Neural crest cell (in vitro differentiated cells): ENCODE data around the gene UBXN10. TPM values are rescaled to one million over a fixed set of nuclear protein-coding genes. Genes with fewer than 3 reads are reported as not detected.

Experiments
- DNase-seq: peaks from one replicate; pipeline ENCODE4 v3.0.0; 2021; ENCODE audit warnings: low read depth, mixed read lengths, low spot score
- H3K27ac Mint-ChIP-seq: one replicate; pipeline ENCODE4 v1.8.0; 2021; ENCODE audit warnings: mild to moderate bottlenecking, mixed read lengths; ENCODE audit not compliant: unreplicated experiment
- H3K27me3 Mint-ChIP-seq: 2 replicates; pipeline ENCODE4 v1.8.0; 2021; ENCODE audit warnings: low read depth, mild to moderate bottlenecking, mixed read lengths
- H3K36me3 Mint-ChIP-seq: 2 replicates; pipeline ENCODE4 v1.8.0; 2021; ENCODE audit warnings: low read depth, mild to moderate bottlenecking, mixed read lengths
- H3K4me1 Mint-ChIP-seq: 2 replicates; pipeline ENCODE4 v1.8.0; 2021; ENCODE audit warnings: mixed read lengths
- H3K4me3 Mint-ChIP-seq: one replicate; pipeline ENCODE4 v1.8.0; 2021; ENCODE audit warnings: mild to moderate bottlenecking, mixed read lengths
- H3K9me3 Mint-ChIP-seq: 2 replicates; pipeline ENCODE4 v1.8.0; 2021; ENCODE audit warnings: mixed read lengths
- CTCF ChIP-seq: fragments of 200-600 bp; sonication (generic); conservative IDR thresholded peaks from 2 replicates; pipeline ENCODE4 v1.5.0; 2021; ENCODE audit warnings: antibody characterized with exemption, mild to moderate bottlenecking
- total RNA-seq: library from RNA; stranded (reverse); gene quantifications from 2 replicates; pipeline ENCODE4 v1.2.1, GENCODE V29; 2021

The UBXN10 gene
- total RNA-seq, 1 donor from 2014 or later: 1.4 TPM

GRCh38 chr1:20187103-20187812, 1.4 kb downstream of the UBXN10 start:
- Mint-ChIP-seq H3K27ac (peak overlapping the region; percentile 22), H3K36me3 (no peaks in the 10 kb centered on the region), H3K9me3 (no peaks in the 10 kb centered on the region), H3K4me1 (peaks cover 12% of the 10 kb centered on the region), H3K27me3 (peaks cover 27% of the 10 kb centered on the region), H3K4me3 (peak overlapping the region; percentile 86)
- no peak for DNase-seq
- TF ChIP-seq CTCF: no peak

- DNase-seq: no peak
- no peak overlapping the region for H3K27ac Mint-ChIP-seq
- H3K4me1 Mint-ChIP-seq: peaks cover 12% of the 10 kb centered on the region
- TF ChIP-seq CTCF: no peak
- H3K4me3 Mint-ChIP-seq: no peak overlapping the region
- no peaks in the 10 kb centered on the region for H3K36me3 Mint-ChIP-seq
- no peaks in the 10 kb centered on the region for H3K9me3 Mint-ChIP-seq
- H3K27me3 Mint-ChIP-seq: peaks cover 27% of the 10 kb centered on the region
Measured at GRCh38 chr1:20187813-20188454, 2.0 kb downstream of the UBXN10 start.

GRCh38 chr1:20188455-20188817, 2.5 kb downstream of the UBXN10 start:
- no peak for DNase-seq
- H3K4me3 Mint-ChIP-seq: no peak overlapping the region
- no peaks in the 10 kb centered on the region for H3K9me3 Mint-ChIP-seq
- no peak for TF ChIP-seq CTCF
- H3K27ac Mint-ChIP-seq: no peak overlapping the region
- peaks cover 12% of the 10 kb centered on the region for H3K4me1 Mint-ChIP-seq
- H3K36me3 Mint-ChIP-seq: no peaks in the 10 kb centered on the region
- H3K27me3 Mint-ChIP-seq: peaks cover 27% of the 10 kb centered on the region

- Mint-ChIP-seq H3K9me3 (no peaks in the 10 kb centered on the region), H3K27me3 (peaks cover 23% of the 10 kb centered on the region), H3K4me1 (peaks cover 12% of the 10 kb centered on the region)
Measured at GRCh38 chr1:20189664-20190063, 3.8 kb downstream of the UBXN10 start.

More at GRCh38 chr1:20189664-20190063, 3.8 kb downstream of the UBXN10 start:
- no peak overlapping the region for H3K4me3 Mint-ChIP-seq
- no peak overlapping the region for H3K27ac Mint-ChIP-seq
- no peak for DNase-seq
- no peaks in the 10 kb centered on the region for H3K36me3 Mint-ChIP-seq
- TF ChIP-seq CTCF: no peak
